Measurements from ENCODE around the gene WSCD2. TPM values are rescaled to one million over a fixed set of nuclear protein-coding genes. Genes with fewer than 3 reads are reported as not detected.

The WSCD2 gene
- polyA plus RNA-seq, 1 donor from 2014 or later = 5.8 TPM

DNA sequence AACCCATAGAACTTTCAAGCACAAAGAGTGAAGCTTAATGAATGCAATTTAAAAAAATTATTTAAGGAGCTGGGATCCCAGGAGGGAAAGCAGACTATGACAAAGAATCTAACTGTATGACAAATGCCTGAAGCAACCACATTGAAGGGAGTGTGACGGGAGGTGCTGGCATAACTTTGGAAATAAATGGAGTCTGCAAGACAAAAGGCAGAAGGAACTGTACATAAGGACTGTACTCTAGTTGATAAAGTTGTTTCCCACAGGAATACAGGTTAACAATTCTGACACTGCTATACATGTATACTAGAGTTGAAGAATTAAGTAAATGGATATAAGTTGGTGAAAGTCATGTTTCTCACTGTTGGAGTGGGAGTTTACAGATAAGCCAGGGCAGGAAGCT, 41.2 kb upstream of the WSCD2 start:
- H3K79me2 ChIP-seq (replicated peaks; ENCODE audit: insufficient read depth, low read length) = no peaks in the 10 kb centered on the region

GRCh38 chr12:108090107-108090899, 38.8 kb upstream of the WSCD2 start:
- no peak overlapping the region for H3K4me2 ChIP-seq (ENCODE audit: low read length)
- no peak overlapping the region for H3K4me3 ChIP-seq (ENCODE audit: low read length)
- H3K79me2 ChIP-seq (replicated peaks; ENCODE audit: insufficient read depth, low read length) = no peaks in the 10 kb centered on the region
- no peaks in the 10 kb centered on the region for H3K36me3 ChIP-seq (ENCODE audit: insufficient read depth, low read length)
- no peaks in the 10 kb centered on the region for H4K20me1 ChIP-seq (ENCODE audit: insufficient read depth)
- no peak overlapping the region for H3K9ac ChIP-seq (ENCODE audit: low read length)
- no peaks in the 10 kb centered on the region for H3K9me2 ChIP-seq (ENCODE audit: insufficient read depth, low read length)
- no peak overlapping the region for H2AFZ ChIP-seq (ENCODE audit: low read depth, low read length)
- no peak overlapping the region for H3K27ac ChIP-seq (ENCODE audit: low read length)
- no peaks in the 10 kb centered on the region for H3F3A ChIP-seq (ENCODE audit: insufficient read depth, low read length, poor library complexity, severe bottlenecking)
- TF ChIP-seq TAF1 (IDR thresholded peaks at IDR 0.05; ENCODE audit: low read depth) (no peak), REST (IDR thresholded peaks at IDR 0.05; ENCODE audit: borderline replicate concordance) (no peak), POLR2AphosphoS5 (IDR thresholded peaks at IDR 0.05) (no peak)
- peaks cover 7% of the 10 kb centered on the region for H3K9me3 ChIP-seq (ENCODE audit: low read length)
- no peaks in the 10 kb centered on the region for H3K27me3 ChIP-seq (ENCODE audit: insufficient read depth, low read depth, low read length)

More for the DNA sequence above, 41.2 kb upstream of the WSCD2 start:
- Histone ChIP-seq H3K9me2 (ENCODE audit: insufficient read depth, low read length) (no peaks in the 10 kb centered on the region), H3K9me3 (ENCODE audit: low read length) (peaks cover 14% of the 10 kb centered on the region), H2AFZ (ENCODE audit: low read depth, low read length) (no peak overlapping the region), H3K4me2 (ENCODE audit: low read length) (no peak overlapping the region), H3F3A (ENCODE audit: insufficient read depth, low read length, poor library complexity, severe bottlenecking) (no peaks in the 10 kb centered on the region), H4K20me1 (ENCODE audit: insufficient read depth) (no peaks in the 10 kb centered on the region), H3K9ac (ENCODE audit: low read length) (no peak overlapping the region), H3K27ac (ENCODE audit: low read length) (no peak overlapping the region), H3K36me3 (ENCODE audit: insufficient read depth, low read length) (no peaks in the 10 kb centered on the region), H3K4me3 (ENCODE audit: low read length) (no peak overlapping the region), H3K27me3 (ENCODE audit: insufficient read depth, low read depth, low read length) (no peaks in the 10 kb centered on the region)
- TF ChIP-seq RAD21 (conservative IDR thresholded peaks at IDR 0.05) (no peak), MXI1 (conservative IDR thresholded peaks at IDR 0.05; ENCODE audit: poor library complexity, severe bottlenecking) (no peak), EP300 (conservative IDR thresholded peaks at IDR 0.05; ENCODE audit: poor library complexity, severe bottlenecking) (no peak), POLR2AphosphoS5 (IDR thresholded peaks at IDR 0.05) (no peak), SMC3 (conservative IDR thresholded peaks at IDR 0.05; ENCODE audit: poor library complexity) (no peak), TAF1 (IDR thresholded peaks at IDR 0.05; ENCODE audit: low read depth) (no peak), REST (IDR thresholded peaks at IDR 0.05; ENCODE audit: borderline replicate concordance) (no peak), EZH2 (IDR thresholded peaks at IDR 0.05; ENCODE audit: borderline replicate concordance, insufficient read depth, low read length, poor library complexity, severe bottlenecking) (no peak)
- TF ChIP-seq, protein P1, sequence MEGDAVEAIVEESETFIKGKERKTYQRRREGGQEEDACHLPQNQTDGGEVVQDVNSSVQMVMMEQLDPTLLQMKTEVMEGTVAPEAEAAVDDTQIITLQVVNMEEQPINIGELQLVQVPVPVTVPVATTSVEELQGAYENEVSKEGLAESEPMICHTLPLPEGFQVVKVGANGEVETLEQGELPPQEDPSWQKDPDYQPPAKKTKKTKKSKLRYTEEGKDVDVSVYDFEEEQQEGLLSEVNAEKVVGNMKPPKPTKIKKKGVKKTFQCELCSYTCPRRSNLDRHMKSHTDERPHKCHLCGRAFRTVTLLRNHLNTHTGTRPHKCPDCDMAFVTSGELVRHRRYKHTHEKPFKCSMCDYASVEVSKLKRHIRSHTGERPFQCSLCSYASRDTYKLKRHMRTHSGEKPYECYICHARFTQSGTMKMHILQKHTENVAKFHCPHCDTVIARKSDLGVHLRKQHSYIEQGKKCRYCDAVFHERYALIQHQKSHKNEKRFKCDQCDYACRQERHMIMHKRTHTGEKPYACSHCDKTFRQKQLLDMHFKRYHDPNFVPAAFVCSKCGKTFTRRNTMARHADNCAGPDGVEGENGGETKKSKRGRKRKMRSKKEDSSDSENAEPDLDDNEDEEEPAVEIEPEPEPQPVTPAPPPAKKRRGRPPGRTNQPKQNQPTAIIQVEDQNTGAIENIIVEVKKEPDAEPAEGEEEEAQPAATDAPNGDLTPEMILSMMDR (IDR thresholded peaks at IDR 0.05; ENCODE audit: poor library complexity, severe bottlenecking) = no peak

Data from neural cell (in vitro differentiated cells).